ENCODE data around the gene NHP2.

Gene NHP2

GRCh38 chr5:178137991-178138390, 15.7 kb downstream of the NHP2 start:
- no peak for TF ChIP-seq CTCF (IDR thresholded peaks at IDR 0.05)

- no peak for TF ChIP-seq CTCF (IDR thresholded peaks at IDR 0.05)
These were observed 16.7 kb downstream of the NHP2 start for GRCh38 chr5:178136990-178137389.

GRCh38 chr5:178131446-178131996, 22.2 kb downstream of the NHP2 start:
- no peak for TF ChIP-seq CTCF (IDR thresholded peaks at IDR 0.05)

GRCh38 chr5:178130576-178131445, 22.9 kb downstream of the NHP2 start, which contains the start of gene RMND5B:
Gene RMND5B (plus strand): TSS chr5:178131014. CDS start chr5:178138120, 7,106 bp downstream.
- TF ChIP-seq CTCF (IDR thresholded peaks at IDR 0.05) = no peak

- no peak for TF ChIP-seq CTCF (IDR thresholded peaks at IDR 0.05)
These were observed 24.4 kb downstream of the NHP2 start for GRCh38 chr5:178129296-178129695.

- TF ChIP-seq CTCF (IDR thresholded peaks at IDR 0.05) = no peak
These were observed 27.1 kb downstream of the NHP2 start for GRCh38 chr5:178126556-178126955.

- no peak for TF ChIP-seq CTCF (IDR thresholded peaks at IDR 0.05)
These were observed 28.3 kb downstream of the NHP2 start for GRCh38 chr5:178125253-178125906.
